ENCODE data around the gene FARSB. TPM values are rescaled to one million over a fixed set of nuclear protein-coding genes. Genes with fewer than 3 reads are reported as not detected.
A peak's percentile ranks its signal among the peaks of the same experiment; 100 is the strongest.

The FARSB gene
- total RNA-seq, 1 experiment from 2014 or later, result 50.7 TPM

- peak; percentile 77 for DNase-seq (ENCODE audit: low read depth, low spot score)
- H3K9me3 ChIP-seq (ENCODE audit: control insufficient read depth in 1 of 2, insufficient read depth in 1 of 2, low read depth in 1 of 2, low read length in 2 of 2), result no peaks in the 10 kb centered on the region
- peak overlapping the region; percentile 44 for H3K4me2 ChIP-seq (ENCODE audit: low read length)
- BruUV-seq (replicated peaks), result no TSS peak
- ATAC-seq, result peak; percentile 93
- H3K4me3 ChIP-seq (replicated peaks in 1 of 2; ENCODE audit: low read depth in 1 of 2, low read length in 2 of 2), result no peak overlapping the region
- H2AFZ ChIP-seq (ENCODE audit: low read depth, low read length, poor library complexity, severe bottlenecking), result peak overlapping the region; percentile 73
- peaks cover 0 to 7% of the 10 kb centered on the region in 2 experiments; a peak in 2 of 4 replicates for H3K4me1 ChIP-seq (ENCODE audit: control insufficient read depth in 1 of 2, insufficient read depth in 2 of 2, low read length in 2 of 2)
- H3K27me3 ChIP-seq (ENCODE audit: insufficient read depth, low read length), result no peaks in the 10 kb centered on the region
- ChIA-PET POLR2A (no interaction called here), RAD21 (ENCODE audit: low non-redundant PET in 1 of 2, low total read pairs in 2 of 2, uncharacterized antibody in 2 of 2, unreplicated experiment in 2 of 2) (interaction anchor here in 1 of 2 experiments (1.0 kb wide), 1 partner anchor 281 kb away, joined by 4 read pairs; no protein-coding TSS in a partner anchor), CTCF (interaction anchor here (0.6 to 2.0 kb wide), 16 partner anchors 9 to 373 kb away, joined by 3 to 16 read pairs (median 4); no protein-coding TSS in a partner anchor)
- no peaks in the 10 kb centered on the region for H3K79me2 ChIP-seq (ENCODE audit: insufficient read depth, low read length)
- no peaks in the 10 kb centered on the region for H3K9me2 ChIP-seq (ENCODE audit: insufficient read depth)
- no peaks in the 10 kb centered on the region for H4K20me1 ChIP-seq (ENCODE audit: insufficient read depth)
- no peaks in the 10 kb centered on the region for H3K36me3 ChIP-seq (ENCODE audit: control insufficient read depth in 1 of 2, insufficient read depth in 2 of 2, low read length in 2 of 2)
- H3K27ac ChIP-seq (ENCODE audit: low read depth, low read length), result no peak overlapping the region
- intact Hi-C loops (cut with micrococcal nuclease), result loop anchor here (1.0 to 5.0 kb wide), 3 partner anchors 213 to 633 kb away; no protein-coding TSS in a partner anchor
- no peak overlapping the region for H3K9ac ChIP-seq (ENCODE audit: low read length)
- TF ChIP-seq CBX3 (IDR thresholded peaks at IDR 0.05; ENCODE audit: low read depth), result peak; percentile 65; the same call in 1 of the 2 replicates
- TF ChIP-seq SIN3A (IDR thresholded peaks at IDR 0.05; ENCODE audit: low read depth), result no peak
- no peak for TF ChIP-seq FOSL1 (IDR thresholded peaks at IDR 0.05; ENCODE audit: low read depth)
- no peak for TF ChIP-seq EZH2phosphoT487 (IDR thresholded peaks at IDR 0.05; ENCODE audit: borderline replicate concordance)
- TF ChIP-seq CTCF (IDR thresholded peaks at IDR 0.05 in 2 of 3, conservative IDR thresholded peaks at IDR 0.05 in 1 of 3; ENCODE audit: borderline replicate concordance in 1 of 3, insufficient read depth in 1 of 3, low read depth in 2 of 3, low read length in 2 of 3), result peak; percentile 100
- no peak for TF ChIP-seq EGR1 (IDR thresholded peaks at IDR 0.05; ENCODE audit: low read depth)
- TF ChIP-seq POLR2A (IDR thresholded peaks at IDR 0.05; ENCODE audit: borderline replicate concordance, extremely low read depth, insufficient read depth, insufficient read length), result no peak
- peak; percentile 35; the same call in 1 of the 2 replicates for TF ChIP-seq ELF1 (IDR thresholded peaks at IDR 0.05; ENCODE audit: borderline replicate concordance, low read depth)
- TF ChIP-seq YY1 (IDR thresholded peaks at IDR 0.05; ENCODE audit: extremely low read depth, insufficient replicate concordance, low read depth, low read length), result peak; percentile 47
- peak; percentile 82 for TF ChIP-seq RAD21 (IDR thresholded peaks at IDR 0.05; ENCODE audit: low read depth)
- no peak for TF ChIP-seq ATF3 (IDR thresholded peaks at IDR 0.05)
- TF ChIP-seq ZFX (IDR thresholded peaks at IDR 0.05), result no peak
- TF ChIP-seq JUND (IDR thresholded peaks at IDR 0.05), result no peak
- no peak for TF ChIP-seq SP1 (IDR thresholded peaks at IDR 0.05; ENCODE audit: low read depth)
- TF ChIP-seq POLR2AphosphoS5 (IDR thresholded peaks at IDR 0.05; ENCODE audit: low read depth, low read length), result no peak
- TF ChIP-seq SRF (IDR thresholded peaks at IDR 0.05; ENCODE audit: low read depth), result 0 out of 2 replicates have a peak, but pooled peaks have one; percentile 44
- no peak for TF ChIP-seq CEBPB (IDR thresholded peaks at IDR 0.05; ENCODE audit: low read depth)
- TF ChIP-seq MAX (IDR thresholded peaks at IDR 0.05), result no peak
- TF ChIP-seq REST (IDR thresholded peaks at IDR 0.05; ENCODE audit: low read depth), result no peak
- TF ChIP-seq EZH2 (IDR thresholded peaks at IDR 0.05), result no peak
These were observed 34.8 kb upstream of the FARSB start for GRCh38 chr2:222690564-222691200.
